HEK293 (cell line): ENCODE measurements around the gene RASGRF2.

Source experiments
- CTCF ChIA-PET: fragments of 350-600 bp; formaldehyde crosslinking; extraction: SDS; loops from one replicate; lab custom pipeline; 2021; ENCODE audit warnings: antibody characterized with exemption; lab: Yijun Ruan, JAX
- POLR2A ChIA-PET: fragments of 300-600 bp; formaldehyde crosslinking; extraction: SDS; loops from one replicate; lab custom pipeline; 2020; ENCODE audit warnings: antibody characterized with exemption, inconsistent platforms; lab: Yijun Ruan, JAX
- H3K27ac ChIP-seq: fragments of 200-500 bp; sonication (Bioruptor generic); 2 replicates; pipeline ENCODE4 v1.5.1; 2014; ENCODE audit warnings: low read depth, low read length, control low read depth, inconsistent platforms; ENCODE audit errors: extremely low read depth
- H3K36me3 ChIP-seq, 2 experiments: fragments of 200-500 bp in 1 of 2; sonication (Bioruptor generic) in 1 of 2; 1 replicate in 1 of 2; 2 replicates in 1 of 2; pipeline ENCODE4 v1.5.1; 2014 to 2017; ENCODE audit warnings: inconsistent platforms in 2 of 2, low read length in 2 of 2; ENCODE audit not compliant: control insufficient read depth in 2 of 2, insufficient read depth in 1 of 2
- H3K4me1 ChIP-seq: fragments of 200-500 bp; sonication (Bioruptor generic); 2 replicates; pipeline ENCODE4 v1.5.1; 2014; ENCODE audit warnings: mild to moderate bottlenecking, low read length, inconsistent platforms; ENCODE audit not compliant: control insufficient read depth, insufficient read depth
- H3K4me3 ChIP-seq: 2 replicates; pipeline ENCODE4 v1.5.1; 2011; ENCODE audit warnings: low read depth, mild to moderate bottlenecking, control low read depth, low read length, moderate library complexity
- H3K9me3 ChIP-seq: fragments of 200-500 bp; sonication (Bioruptor generic); 2 replicates; pipeline ENCODE4 v1.5.1; 2014; ENCODE audit warnings: low read depth, low read length, inconsistent platforms; ENCODE audit not compliant: control insufficient read depth, insufficient read depth
- FEZF1 ChIP-seq: fragments of 450-650 bp; formaldehyde crosslinking; IDR thresholded peaks from 2 replicates; pipeline ENCODE4 v1.5.1; 2016; ENCODE audit warnings: missing biosample characterization, missing genetic modification characterization
- GLI2 ChIP-seq: fragments of 450-650 bp; formaldehyde crosslinking; IDR thresholded peaks from 2 replicates; pipeline ENCODE4; 2017; ENCODE audit warnings: missing biosample characterization, missing genetic modification characterization, low read depth, borderline replicate concordance
- MEIS1 ChIP-seq: sonication (generic); formaldehyde crosslinking; IDR thresholded peaks from 2 replicates; pipeline ENCODE4 v1.8.1; 2022; ENCODE audit warnings: missing genetic modification reagents, mild to moderate bottlenecking, borderline replicate concordance
- SCRT1 ChIP-seq: fragments of 450-650 bp; formaldehyde crosslinking; IDR thresholded peaks from 2 replicates; pipeline ENCODE4 v1.5.1; 2016; ENCODE audit warnings: missing biosample characterization, missing genetic modification characterization, borderline replicate concordance
- ZNF132 ChIP-seq: fragments of 450-650 bp; formaldehyde crosslinking; IDR thresholded peaks from 2 replicates; pipeline ENCODE4 v1.5.1; 2017; ENCODE audit warnings: missing biosample characterization, missing genetic modification characterization, borderline replicate concordance
- ZNF140 ChIP-seq: fragments of 450-650 bp; formaldehyde crosslinking; IDR thresholded peaks from 2 replicates; pipeline ENCODE4 v1.5.1; 2016; ENCODE audit warnings: missing biosample characterization, missing genetic modification characterization
- ZNF155 ChIP-seq: fragments of 450-650 bp; formaldehyde crosslinking; IDR thresholded peaks from 2 replicates; pipeline ENCODE4 v1.5.1; 2016; ENCODE audit warnings: missing biosample characterization, missing genetic modification characterization
- ZNF302 ChIP-seq: fragments of 450-650 bp; formaldehyde crosslinking; IDR thresholded peaks from 2 replicates; pipeline ENCODE4 v1.5.1; 2016; ENCODE audit warnings: missing biosample characterization, missing genetic modification characterization, low read depth
- ZNF324 ChIP-seq: fragments of 450-650 bp; formaldehyde crosslinking; IDR thresholded peaks from 2 replicates; pipeline ENCODE4 v1.5.1; 2016; ENCODE audit warnings: missing biosample characterization, missing genetic modification characterization
- ZNF354C ChIP-seq: fragments of 450-650 bp; formaldehyde crosslinking; IDR thresholded peaks from 2 replicates; pipeline ENCODE4 v1.5.1; 2016; ENCODE audit warnings: missing biosample characterization, missing genetic modification characterization, low read depth, borderline replicate concordance
- ZNF366 ChIP-seq: fragments of 450-650 bp; formaldehyde crosslinking; conservative IDR thresholded peaks from 2 replicates; pipeline ENCODE4 v1.5.1; 2016; ENCODE audit warnings: missing biosample characterization, missing genetic modification characterization
- ZNF544 ChIP-seq: fragments of 450-650 bp; formaldehyde crosslinking; IDR thresholded peaks from 2 replicates; pipeline ENCODE4 v1.5.0; 2017; ENCODE audit warnings: missing biosample characterization, missing genetic modification characterization
- ZNF548 ChIP-seq: fragments of 450-650 bp; formaldehyde crosslinking; IDR thresholded peaks from 2 replicates; pipeline ENCODE4 v1.5.1; 2016; ENCODE audit warnings: missing biosample characterization, missing genetic modification characterization
- ZNF561 ChIP-seq: fragments of 450-650 bp; IDR thresholded peaks from 2 replicates; pipeline ENCODE4 v1.5.1; 2018; ENCODE audit warnings: missing biosample characterization, missing genetic modification characterization, borderline replicate concordance
- ZNF600 ChIP-seq: fragments of 450-650 bp; formaldehyde crosslinking; IDR thresholded peaks from 2 replicates; pipeline ENCODE4 v1.5.1; 2016; ENCODE audit warnings: missing biosample characterization, missing genetic modification characterization
- ZNF624 ChIP-seq: fragments of 450-650 bp; formaldehyde crosslinking; IDR thresholded peaks from 2 replicates; pipeline ENCODE4 v1.5.1; 2017; ENCODE audit warnings: missing biosample characterization, missing genetic modification characterization
- ZNF664 ChIP-seq: fragments of 450-650 bp; formaldehyde crosslinking; IDR thresholded peaks from 2 replicates; pipeline ENCODE4 v1.5.1; 2016; ENCODE audit warnings: missing biosample characterization, missing genetic modification characterization
- ZNF776 ChIP-seq: fragments of 450-650 bp; formaldehyde crosslinking; IDR thresholded peaks from 2 replicates; pipeline ENCODE4 v1.5.0; 2017; ENCODE audit warnings: missing biosample characterization, missing genetic modification characterization, borderline replicate concordance
- ZNF843 ChIP-seq: fragments of 450-650 bp; formaldehyde crosslinking; IDR thresholded peaks from 2 replicates; pipeline ENCODE4 v1.5.1; 2016; ENCODE audit warnings: missing biosample characterization, missing genetic modification characterization
- ZSCAN30 ChIP-seq: fragments of 450-650 bp; IDR thresholded peaks from 2 replicates; pipeline ENCODE4 v1.5.1; 2018; ENCODE audit warnings: missing biosample characterization, mild to moderate bottlenecking, missing genetic modification characterization, moderate library complexity
- ZXDB ChIP-seq: fragments of 450-650 bp; formaldehyde crosslinking; IDR thresholded peaks from 2 replicates; pipeline ENCODE4 v1.5.1; 2016; ENCODE audit warnings: missing biosample characterization, missing genetic modification characterization
- TF ChIP-seq, protein P1 (sequence below): fragments of 450-650 bp; formaldehyde crosslinking; IDR thresholded peaks from 2 replicates; pipeline ENCODE4 v1.5.1; 2016; ENCODE audit warnings: missing biosample characterization, missing genetic modification characterization
- TF ChIP-seq, protein P2 (sequence below): fragments of 450-650 bp; formaldehyde crosslinking; IDR thresholded peaks from 2 replicates; pipeline ENCODE4 v1.5.1; 2016; ENCODE audit warnings: missing biosample characterization, missing genetic modification characterization
- TF ChIP-seq, protein P3 (sequence below): fragments of 450-650 bp; formaldehyde crosslinking; IDR thresholded peaks from 2 replicates; pipeline ENCODE4 v1.5.1; 2016; ENCODE audit warnings: missing biosample characterization, missing genetic modification characterization
- TF ChIP-seq, protein P4 (sequence below): fragments of 450-650 bp; formaldehyde crosslinking; IDR thresholded peaks from 2 replicates; pipeline ENCODE4 v1.5.1; 2016; ENCODE audit warnings: missing biosample characterization, missing genetic modification characterization

Gene RASGRF2

DNA sequence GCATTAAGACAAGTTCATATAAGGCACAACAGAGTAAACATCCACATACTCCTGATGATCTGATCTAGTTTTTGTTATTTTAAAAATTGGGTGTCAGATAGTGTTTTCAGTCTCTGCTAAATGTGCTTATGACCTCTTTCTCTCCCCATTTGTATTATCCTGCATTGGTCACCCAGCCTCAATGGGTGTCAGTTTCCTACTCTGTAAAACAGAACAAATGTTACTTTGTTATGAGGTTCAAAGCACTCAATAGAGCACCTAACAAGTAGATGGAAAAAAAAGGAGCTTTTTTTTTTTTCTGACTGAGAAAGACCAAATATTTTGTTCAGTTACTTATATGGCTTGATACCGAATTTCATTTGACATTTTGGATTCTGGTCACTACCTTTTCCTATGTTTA lies 33.6 kb upstream of the RASGRF2 start:
- CTCF ChIA-PET, result interaction anchor here (0.5 to 1.4 kb wide), 2 partner anchors 10 to 215 kb away, joined by 3 read pairs; no protein-coding TSS in a partner anchor
- H3K27ac ChIP-seq, result no peak overlapping the region
- TF ChIP-seq, protein P1, sequence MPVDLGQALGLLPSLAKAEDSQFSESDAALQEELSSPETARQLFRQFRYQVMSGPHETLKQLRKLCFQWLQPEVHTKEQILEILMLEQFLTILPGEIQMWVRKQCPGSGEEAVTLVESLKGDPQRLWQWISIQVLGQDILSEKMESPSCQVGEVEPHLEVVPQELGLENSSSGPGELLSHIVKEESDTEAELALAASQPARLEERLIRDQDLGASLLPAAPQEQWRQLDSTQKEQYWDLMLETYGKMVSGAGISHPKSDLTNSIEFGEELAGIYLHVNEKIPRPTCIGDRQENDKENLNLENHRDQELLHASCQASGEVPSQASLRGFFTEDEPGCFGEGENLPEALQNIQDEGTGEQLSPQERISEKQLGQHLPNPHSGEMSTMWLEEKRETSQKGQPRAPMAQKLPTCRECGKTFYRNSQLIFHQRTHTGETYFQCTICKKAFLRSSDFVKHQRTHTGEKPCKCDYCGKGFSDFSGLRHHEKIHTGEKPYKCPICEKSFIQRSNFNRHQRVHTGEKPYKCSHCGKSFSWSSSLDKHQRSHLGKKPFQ (tag by site-specific recombination), result no peak
- TF ChIP-seq MEIS1 (CRISPR knock-in tag) (no peak), SCRT1 (no peak), ZNF140 (tag by site-specific recombination) (no peak), FEZF1 (tag by site-specific recombination) (no peak)
- TF ChIP-seq, protein P2, sequence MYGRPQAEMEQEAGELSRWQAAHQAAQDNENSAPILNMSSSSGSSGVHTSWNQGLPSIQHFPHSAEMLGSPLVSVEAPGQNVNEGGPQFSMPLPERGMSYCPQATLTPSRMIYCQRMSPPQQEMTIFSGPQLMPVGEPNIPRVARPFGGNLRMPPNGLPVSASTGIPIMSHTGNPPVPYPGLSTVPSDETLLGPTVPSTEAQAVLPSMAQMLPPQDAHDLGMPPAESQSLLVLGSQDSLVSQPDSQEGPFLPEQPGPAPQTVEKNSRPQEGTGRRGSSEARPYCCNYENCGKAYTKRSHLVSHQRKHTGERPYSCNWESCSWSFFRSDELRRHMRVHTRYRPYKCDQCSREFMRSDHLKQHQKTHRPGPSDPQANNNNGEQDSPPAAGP (tag by site-specific recombination), result no peak
- TF ChIP-seq, protein P3, sequence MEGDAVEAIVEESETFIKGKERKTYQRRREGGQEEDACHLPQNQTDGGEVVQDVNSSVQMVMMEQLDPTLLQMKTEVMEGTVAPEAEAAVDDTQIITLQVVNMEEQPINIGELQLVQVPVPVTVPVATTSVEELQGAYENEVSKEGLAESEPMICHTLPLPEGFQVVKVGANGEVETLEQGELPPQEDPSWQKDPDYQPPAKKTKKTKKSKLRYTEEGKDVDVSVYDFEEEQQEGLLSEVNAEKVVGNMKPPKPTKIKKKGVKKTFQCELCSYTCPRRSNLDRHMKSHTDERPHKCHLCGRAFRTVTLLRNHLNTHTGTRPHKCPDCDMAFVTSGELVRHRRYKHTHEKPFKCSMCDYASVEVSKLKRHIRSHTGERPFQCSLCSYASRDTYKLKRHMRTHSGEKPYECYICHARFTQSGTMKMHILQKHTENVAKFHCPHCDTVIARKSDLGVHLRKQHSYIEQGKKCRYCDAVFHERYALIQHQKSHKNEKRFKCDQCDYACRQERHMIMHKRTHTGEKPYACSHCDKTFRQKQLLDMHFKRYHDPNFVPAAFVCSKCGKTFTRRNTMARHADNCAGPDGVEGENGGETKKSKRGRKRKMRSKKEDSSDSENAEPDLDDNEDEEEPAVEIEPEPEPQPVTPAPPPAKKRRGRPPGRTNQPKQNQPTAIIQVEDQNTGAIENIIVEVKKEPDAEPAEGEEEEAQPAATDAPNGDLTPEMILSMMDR (tag by site-specific recombination), result no peak
- H3K4me1 ChIP-seq, result no peaks in the 10 kb centered on the region
- no peaks in the 10 kb centered on the region for H3K36me3 ChIP-seq
- H3K9me3 ChIP-seq, result no peaks in the 10 kb centered on the region
- POLR2A ChIA-PET, result no interaction called here
- H3K4me3 ChIP-seq, result no peak overlapping the region

DNA sequence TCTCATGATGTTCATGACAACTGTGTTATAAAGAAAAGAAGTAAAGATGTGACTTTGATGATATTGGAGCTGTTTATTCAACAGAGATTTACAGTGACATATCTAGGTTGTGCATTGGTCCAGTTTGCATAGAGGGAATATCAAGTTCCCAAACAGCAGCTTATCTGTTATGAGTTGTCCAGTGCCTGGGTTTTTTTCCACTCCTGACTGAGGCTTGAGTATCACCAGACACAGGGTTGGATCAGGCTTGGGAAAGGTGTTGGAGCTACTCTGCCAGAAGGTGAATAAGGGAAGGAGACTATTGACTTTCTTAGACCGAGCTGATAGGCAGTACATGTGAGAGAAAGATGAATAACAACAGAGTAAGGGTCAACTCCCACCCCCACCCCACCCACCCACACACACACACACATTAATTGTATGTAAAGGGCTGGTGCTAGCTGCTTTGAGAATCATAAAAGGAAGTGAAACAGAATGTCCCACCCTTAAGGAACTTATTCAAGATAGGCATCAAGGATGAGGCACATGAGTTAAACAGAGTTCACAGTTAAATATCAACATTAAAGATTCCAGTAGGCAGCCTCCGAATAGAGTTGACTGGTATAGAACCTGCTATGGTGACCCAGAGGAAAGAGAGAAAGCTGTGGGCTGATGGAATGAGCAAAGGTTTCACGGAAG lies 33.0 kb upstream of the RASGRF2 start:
- Histone ChIP-seq H3K9me3 (no peaks in the 10 kb centered on the region), H3K4me1 (no peaks in the 10 kb centered on the region), H3K36me3 (no peaks in the 10 kb centered on the region), H3K27ac (no peak overlapping the region), H3K4me3 (no peak overlapping the region)
- POLR2A ChIA-PET, result no interaction called here
- CTCF ChIA-PET, result interaction anchor here (0.5 to 1.4 kb wide), 2 partner anchors 9 to 216 kb away, joined by 3 read pairs; no protein-coding TSS in a partner anchor
- TF ChIP-seq ZNF548, result no peak
- no peak for TF ChIP-seq ZNF561
- no peak for TF ChIP-seq ZNF544 (tag by site-specific recombination)
- TF ChIP-seq ZSCAN30 (tag by site-specific recombination), result no peak
- TF ChIP-seq GLI2 (tag by site-specific recombination), result no peak
- TF ChIP-seq ZNF324, result no peak
- TF ChIP-seq, protein P4, sequence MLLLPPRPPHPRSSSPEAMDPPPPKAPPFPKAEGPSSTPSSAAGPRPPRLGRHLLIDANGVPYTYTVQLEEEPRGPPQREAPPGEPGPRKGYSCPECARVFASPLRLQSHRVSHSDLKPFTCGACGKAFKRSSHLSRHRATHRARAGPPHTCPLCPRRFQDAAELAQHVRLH (tag by site-specific recombination), result no peak
- no peak for TF ChIP-seq ZNF843 (tag by site-specific recombination)
- no peak for TF ChIP-seq ZNF776 (tag by site-specific recombination)
- no peak for TF ChIP-seq ZNF302 (tag by site-specific recombination)
- no peak for TF ChIP-seq ZNF600 (tag by site-specific recombination)
- no peak for TF ChIP-seq ZNF132
- TF ChIP-seq ZNF366, result no peak
- TF ChIP-seq ZXDB (tag by site-specific recombination), result no peak
- no peak for TF ChIP-seq ZNF664 (tag by site-specific recombination)
- no peak for TF ChIP-seq ZNF155 (tag by site-specific recombination)
- TF ChIP-seq ZNF624 (tag by site-specific recombination), result no peak
- TF ChIP-seq ZNF354C, result no peak
